ENCODE results near the gene TOX2. TPM values are rescaled to one million over a fixed set of nuclear protein-coding genes. Genes with fewer than 3 reads are reported as not detected.

TOX2 gene
- total RNA-seq, 1 donor from 2014 or later, result not detected

DNA sequence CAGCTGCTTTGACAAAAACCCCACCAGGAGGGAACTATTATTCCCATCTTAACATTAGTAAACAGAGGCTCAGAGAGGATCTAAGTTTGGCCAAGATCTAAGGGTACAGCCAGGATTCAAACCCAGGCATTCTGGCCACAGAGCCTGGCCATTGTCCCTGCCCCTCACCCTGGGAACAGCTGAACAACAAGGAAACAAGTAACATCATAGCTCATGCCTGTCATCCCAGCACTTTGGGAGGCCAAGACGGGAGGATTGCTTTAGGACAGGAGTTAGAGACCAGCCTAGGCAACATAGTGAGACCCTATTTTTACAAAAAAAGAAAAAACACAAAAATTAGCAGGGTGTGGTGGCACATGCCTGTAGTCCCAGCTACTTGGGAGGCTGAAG lies 27.5 kb downstream of the TOX2 start:
- H3K4me3 ChIP-seq (ENCODE audit: low read depth, low read length), result no peak overlapping the region
- FAIRE-seq (no peak), DNase-seq (ENCODE audit: low read depth) (no peak)
- H3K36me3 ChIP-seq (ENCODE audit: control insufficient read depth, insufficient read depth, low read length), result no peaks in the 10 kb centered on the region
- peaks cover 15% of the 10 kb centered on the region for H3K27me3 ChIP-seq (ENCODE audit: control insufficient read depth, insufficient read depth, low read length)
- TF ChIP-seq, protein P1, sequence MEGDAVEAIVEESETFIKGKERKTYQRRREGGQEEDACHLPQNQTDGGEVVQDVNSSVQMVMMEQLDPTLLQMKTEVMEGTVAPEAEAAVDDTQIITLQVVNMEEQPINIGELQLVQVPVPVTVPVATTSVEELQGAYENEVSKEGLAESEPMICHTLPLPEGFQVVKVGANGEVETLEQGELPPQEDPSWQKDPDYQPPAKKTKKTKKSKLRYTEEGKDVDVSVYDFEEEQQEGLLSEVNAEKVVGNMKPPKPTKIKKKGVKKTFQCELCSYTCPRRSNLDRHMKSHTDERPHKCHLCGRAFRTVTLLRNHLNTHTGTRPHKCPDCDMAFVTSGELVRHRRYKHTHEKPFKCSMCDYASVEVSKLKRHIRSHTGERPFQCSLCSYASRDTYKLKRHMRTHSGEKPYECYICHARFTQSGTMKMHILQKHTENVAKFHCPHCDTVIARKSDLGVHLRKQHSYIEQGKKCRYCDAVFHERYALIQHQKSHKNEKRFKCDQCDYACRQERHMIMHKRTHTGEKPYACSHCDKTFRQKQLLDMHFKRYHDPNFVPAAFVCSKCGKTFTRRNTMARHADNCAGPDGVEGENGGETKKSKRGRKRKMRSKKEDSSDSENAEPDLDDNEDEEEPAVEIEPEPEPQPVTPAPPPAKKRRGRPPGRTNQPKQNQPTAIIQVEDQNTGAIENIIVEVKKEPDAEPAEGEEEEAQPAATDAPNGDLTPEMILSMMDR (IDR thresholded peaks at IDR 0.05; ENCODE audit: insufficient read depth, low read length, severe bottlenecking), result no peak

GRCh38 chr20:43942667-43943285 lies 28.1 kb downstream of the TOX2 start:
- H3K4me3 ChIP-seq (ENCODE audit: low read depth, low read length), result no peak overlapping the region
- peaks cover 17% of the 10 kb centered on the region for H3K27me3 ChIP-seq (ENCODE audit: control insufficient read depth, insufficient read depth, low read length)
- TF ChIP-seq, protein P1 (IDR thresholded peaks at IDR 0.05; ENCODE audit: insufficient read depth, low read length, severe bottlenecking), result no peak
- DNase-seq (ENCODE audit: low read depth) (peak; percentile 50), FAIRE-seq (no peak)
- no peaks in the 10 kb centered on the region for H3K36me3 ChIP-seq (ENCODE audit: control insufficient read depth, insufficient read depth, low read length)

GRCh38 chr20:43943725-43944124 lies 29.1 kb downstream of the TOX2 start:
- DNase-seq (ENCODE audit: low read depth), result no peak
- H3K27me3 ChIP-seq (ENCODE audit: control insufficient read depth, insufficient read depth, low read length), result peaks cover 17% of the 10 kb centered on the region

GRCh38 chr20:43944653-43945235 lies 30.1 kb downstream of the TOX2 start:
- TF ChIP-seq, protein P1 (IDR thresholded peaks at IDR 0.05; ENCODE audit: insufficient read depth, low read length, severe bottlenecking), result no peak
- H3K27me3 ChIP-seq (ENCODE audit: control insufficient read depth, insufficient read depth, low read length), result peaks cover 18% of the 10 kb centered on the region
- no peak overlapping the region for H3K4me3 ChIP-seq (ENCODE audit: low read depth, low read length)
- no peaks in the 10 kb centered on the region for H3K36me3 ChIP-seq (ENCODE audit: control insufficient read depth, insufficient read depth, low read length)
- DNase-seq (ENCODE audit: low read depth) (no peak), FAIRE-seq (no peak)

More at GRCh38 chr20:43943725-43944124, 29.1 kb downstream of the TOX2 start:
- Histone ChIP-seq H3K36me3 (ENCODE audit: control insufficient read depth, insufficient read depth, low read length) (no peaks in the 10 kb centered on the region), H3K4me3 (ENCODE audit: low read depth, low read length) (no peak overlapping the region)
- FAIRE-seq, result no peak
- TF ChIP-seq, protein P1 (IDR thresholded peaks at IDR 0.05; ENCODE audit: insufficient read depth, low read length, severe bottlenecking), result no peak

GRCh38 chr20:43945391-43946205 lies 30.9 kb downstream of the TOX2 start:
- Histone ChIP-seq H3K4me3 (ENCODE audit: low read depth, low read length) (no peak overlapping the region), H3K36me3 (ENCODE audit: control insufficient read depth, insufficient read depth, low read length) (no peaks in the 10 kb centered on the region), H3K27me3 (ENCODE audit: control insufficient read depth, insufficient read depth, low read length) (peaks cover 20% of the 10 kb centered on the region)
- DNase-seq (ENCODE audit: low read depth) (no peak), FAIRE-seq (no peak)
- TF ChIP-seq, protein P1 (IDR thresholded peaks at IDR 0.05; ENCODE audit: insufficient read depth, low read length, severe bottlenecking), result no peak

Measured in bronchial epithelial cell (primary cell).